Measurements from ENCODE around the gene PIGN.
"Not testable (repeated sequence)": the region's sequence is repeated elsewhere in the genome, so short reads cannot be mapped to it uniquely, and the experiment has no call there.

Gene PIGN

DNA sequence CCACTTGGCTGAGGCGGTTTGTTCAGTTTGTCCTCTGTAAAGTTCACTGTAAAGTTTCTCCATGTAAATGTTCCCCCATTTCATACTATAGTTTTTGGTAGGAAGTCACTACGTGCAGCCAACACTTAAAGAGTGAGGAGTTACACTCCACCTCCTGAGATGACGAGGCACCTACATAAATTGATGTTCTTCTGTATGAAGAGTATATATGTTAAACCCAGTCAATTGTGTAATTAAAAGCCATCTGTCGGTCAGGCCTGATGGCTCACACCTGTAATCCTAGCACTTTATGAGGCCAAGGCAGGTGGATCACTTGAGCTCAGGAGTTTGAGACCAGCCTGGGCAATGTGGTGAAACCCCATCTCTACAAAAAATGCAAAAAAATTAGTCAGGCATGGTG, 7.6 kb downstream of the PIGN start:
- TF ChIP-seq, protein P1, sequence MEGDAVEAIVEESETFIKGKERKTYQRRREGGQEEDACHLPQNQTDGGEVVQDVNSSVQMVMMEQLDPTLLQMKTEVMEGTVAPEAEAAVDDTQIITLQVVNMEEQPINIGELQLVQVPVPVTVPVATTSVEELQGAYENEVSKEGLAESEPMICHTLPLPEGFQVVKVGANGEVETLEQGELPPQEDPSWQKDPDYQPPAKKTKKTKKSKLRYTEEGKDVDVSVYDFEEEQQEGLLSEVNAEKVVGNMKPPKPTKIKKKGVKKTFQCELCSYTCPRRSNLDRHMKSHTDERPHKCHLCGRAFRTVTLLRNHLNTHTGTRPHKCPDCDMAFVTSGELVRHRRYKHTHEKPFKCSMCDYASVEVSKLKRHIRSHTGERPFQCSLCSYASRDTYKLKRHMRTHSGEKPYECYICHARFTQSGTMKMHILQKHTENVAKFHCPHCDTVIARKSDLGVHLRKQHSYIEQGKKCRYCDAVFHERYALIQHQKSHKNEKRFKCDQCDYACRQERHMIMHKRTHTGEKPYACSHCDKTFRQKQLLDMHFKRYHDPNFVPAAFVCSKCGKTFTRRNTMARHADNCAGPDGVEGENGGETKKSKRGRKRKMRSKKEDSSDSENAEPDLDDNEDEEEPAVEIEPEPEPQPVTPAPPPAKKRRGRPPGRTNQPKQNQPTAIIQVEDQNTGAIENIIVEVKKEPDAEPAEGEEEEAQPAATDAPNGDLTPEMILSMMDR (IDR thresholded peaks at IDR 0.05; ENCODE audit: low read depth, low read length): no peak
- no peak for DNase-seq (ENCODE audit: extremely low read depth, low read depth)

DNA sequence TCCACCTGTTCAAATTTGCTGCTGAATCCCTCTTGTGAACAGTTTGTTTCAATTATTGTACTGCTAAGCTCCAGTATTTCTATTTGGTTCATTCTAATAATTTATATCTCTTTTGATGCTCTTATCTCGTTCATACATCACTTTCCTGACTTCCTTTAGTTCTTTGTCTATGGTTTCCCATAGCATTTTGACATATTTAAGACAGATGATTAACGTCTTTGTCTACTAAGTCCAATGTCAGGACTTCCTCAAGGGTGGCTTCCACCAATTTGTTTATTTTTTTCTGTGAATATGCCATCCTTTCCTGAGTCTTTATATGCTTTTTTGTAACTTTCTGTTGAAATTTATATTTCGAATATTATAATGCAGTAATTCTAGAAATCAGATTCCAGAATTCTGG, 9.6 kb downstream of the PIGN start:
- DNase-seq (ENCODE audit: extremely low read depth, low read depth): no peak
- TF ChIP-seq, protein P1 (IDR thresholded peaks at IDR 0.05; ENCODE audit: low read depth, low read length): no peak

DNA sequence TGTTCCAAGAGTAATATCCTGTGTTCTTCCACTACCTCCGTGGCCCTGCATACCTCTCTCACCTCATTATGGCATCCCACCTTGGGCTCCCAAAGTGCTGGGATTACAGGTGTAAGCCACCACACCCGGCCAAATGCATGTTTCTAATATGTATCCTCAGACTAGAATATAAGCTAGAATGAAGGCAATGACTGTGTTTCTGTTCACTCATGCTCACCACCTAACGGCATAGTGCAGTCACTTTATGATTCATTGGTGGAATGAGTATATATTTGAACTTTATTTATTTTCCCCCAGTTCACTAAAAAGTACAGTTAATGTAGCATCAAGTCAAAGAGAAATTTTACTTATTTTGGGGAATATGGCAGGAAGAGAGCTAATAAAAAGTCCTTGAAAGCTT, 11.3 kb downstream of the PIGN start:
- no peak for DNase-seq (ENCODE audit: extremely low read depth, low read depth)
- TF ChIP-seq, protein P1 (IDR thresholded peaks at IDR 0.05; ENCODE audit: low read depth, low read length): no peak

DNA sequence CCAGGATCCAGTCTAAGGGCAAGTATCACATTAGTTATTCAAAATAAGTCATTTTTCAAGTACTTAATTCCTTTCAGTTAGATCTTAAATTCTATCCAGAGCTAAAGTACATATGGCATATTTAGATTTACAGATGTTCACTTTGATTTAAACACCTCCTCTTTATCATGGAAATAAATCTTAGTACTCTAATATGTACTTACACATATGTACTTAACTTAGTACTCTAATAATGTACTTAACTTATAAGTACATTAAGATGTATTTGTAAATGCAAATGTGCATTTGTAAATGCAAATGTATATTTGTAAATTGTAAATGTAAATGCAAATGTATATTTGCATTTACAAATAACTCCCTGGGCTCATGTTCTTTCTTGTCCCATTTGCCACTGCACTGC, 14.6 kb downstream of the PIGN start:
- TF ChIP-seq, protein P1 (IDR thresholded peaks at IDR 0.05; ENCODE audit: low read depth, low read length): no peak
- DNase-seq (ENCODE audit: extremely low read depth, low read depth): no peak

DNA sequence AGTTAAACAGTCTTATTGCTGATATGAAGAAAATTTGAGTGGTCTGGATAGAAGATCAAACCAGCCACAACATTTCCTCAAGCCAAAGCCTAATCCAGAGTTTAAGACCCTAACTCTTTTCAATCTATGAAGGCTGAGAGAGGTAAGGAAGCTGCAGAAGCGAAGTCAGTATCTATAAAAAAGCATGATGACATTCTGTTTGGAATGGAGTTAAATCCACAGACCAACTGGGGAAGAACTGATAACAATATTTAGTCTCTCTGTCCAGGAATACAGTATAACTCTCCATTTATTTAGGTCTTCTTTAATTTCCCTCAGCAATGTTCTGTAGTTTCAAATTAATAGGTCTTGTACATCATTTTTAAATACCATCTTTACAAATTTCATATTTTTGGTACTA, 16.0 kb downstream of the PIGN start:
- DNase-seq (ENCODE audit: extremely low read depth, low read depth): no peak

DNA sequence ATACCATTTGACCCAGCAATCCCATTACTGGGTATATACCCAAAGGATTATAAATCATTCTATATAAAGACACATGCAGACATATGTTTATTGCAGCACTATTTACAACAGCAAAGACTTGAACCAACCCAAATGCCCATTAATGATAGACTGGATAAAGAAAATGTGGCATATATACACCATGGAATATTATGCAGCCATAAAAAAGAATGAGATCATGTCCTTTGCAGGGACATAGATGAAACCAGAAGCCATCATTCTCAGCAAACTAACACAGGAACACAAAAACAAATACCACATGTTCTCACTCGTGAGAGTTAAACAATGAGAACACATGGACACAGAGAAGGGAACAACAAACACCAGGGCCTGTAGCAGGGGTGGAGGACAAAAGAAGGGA, 20.3 kb downstream of the PIGN start:
- DNase-seq (ENCODE audit: extremely low read depth, low read depth): not testable (repeated sequence)

More for the DNA sequence above, 16.0 kb downstream of the PIGN start:
- TF ChIP-seq, protein P1 (IDR thresholded peaks at IDR 0.05; ENCODE audit: low read depth, low read length): no peak

DNA sequence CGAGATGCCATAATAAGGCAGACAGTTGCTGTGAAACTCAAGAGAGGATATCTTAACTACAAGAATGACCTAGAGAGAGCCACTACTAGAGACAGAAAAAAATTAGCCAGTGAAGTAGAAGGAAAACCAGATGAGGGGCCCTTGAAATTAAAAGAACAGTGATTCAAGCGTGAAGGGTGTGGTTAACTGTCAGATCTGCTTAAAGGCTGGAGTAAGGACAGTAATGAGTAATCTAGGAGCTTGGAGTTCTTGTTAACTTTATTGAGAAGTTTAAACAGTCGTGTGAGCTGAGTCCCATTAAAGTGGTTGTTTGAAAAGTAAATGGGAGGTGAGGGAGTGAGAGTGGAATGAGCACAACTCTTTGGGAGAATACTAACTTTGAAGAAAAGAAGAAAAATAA, 21.3 kb downstream of the PIGN start:
- TF ChIP-seq, protein P1 (IDR thresholded peaks at IDR 0.05; ENCODE audit: low read depth, low read length): no peak
- no peak for DNase-seq (ENCODE audit: extremely low read depth, low read depth)

DNA sequence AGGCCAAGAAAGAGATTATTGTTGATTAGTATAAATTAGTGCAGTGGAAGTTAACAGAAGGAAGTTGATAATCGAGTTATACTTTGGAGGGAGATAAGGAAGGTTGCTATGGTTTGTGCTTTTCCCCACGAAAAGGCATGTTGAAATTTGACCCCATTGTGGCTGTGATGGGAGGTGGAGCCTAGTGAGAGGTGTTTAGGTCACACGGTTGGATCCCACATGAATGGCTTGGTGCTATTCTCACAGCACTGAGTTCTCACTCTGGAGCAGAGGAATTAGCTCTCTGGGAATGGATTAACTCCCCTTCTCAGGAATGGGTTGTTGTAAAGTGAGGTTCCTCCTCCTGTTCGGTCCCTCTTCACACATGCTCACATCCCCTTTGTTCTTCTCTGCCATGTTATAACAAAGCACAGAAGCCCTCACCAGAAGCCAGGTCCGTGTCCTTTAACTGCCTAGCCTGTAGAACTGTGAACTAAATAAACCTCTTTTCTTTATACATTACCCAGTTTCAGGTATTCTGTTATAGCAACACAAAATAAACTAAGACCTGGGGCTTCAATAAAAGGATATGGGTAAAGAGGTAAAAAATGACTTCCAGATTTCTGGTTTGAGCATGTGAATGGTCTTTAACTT, 21.9 kb downstream of the PIGN start:
- no peak for DNase-seq (ENCODE audit: extremely low read depth, low read depth)
- TF ChIP-seq, protein P1 (IDR thresholded peaks at IDR 0.05; ENCODE audit: low read depth, low read length): no peak

All from AG09319 (cell line).